IPS-NIHi7 (cell line): Measurements from ENCODE around the gene FZD4.
"Not testable (repeated sequence)": the region's sequence is repeated elsewhere in the genome, so short reads cannot be mapped to it uniquely, and the experiment has no call there.

Experiments used
- DNase-seq: peaks from one replicate; pipeline ENCODE4 v3.0.0; 2012; ENCODE audit warnings: mixed read lengths; ENCODE audit errors: extremely low spot score

Gene FZD4

DNA sequence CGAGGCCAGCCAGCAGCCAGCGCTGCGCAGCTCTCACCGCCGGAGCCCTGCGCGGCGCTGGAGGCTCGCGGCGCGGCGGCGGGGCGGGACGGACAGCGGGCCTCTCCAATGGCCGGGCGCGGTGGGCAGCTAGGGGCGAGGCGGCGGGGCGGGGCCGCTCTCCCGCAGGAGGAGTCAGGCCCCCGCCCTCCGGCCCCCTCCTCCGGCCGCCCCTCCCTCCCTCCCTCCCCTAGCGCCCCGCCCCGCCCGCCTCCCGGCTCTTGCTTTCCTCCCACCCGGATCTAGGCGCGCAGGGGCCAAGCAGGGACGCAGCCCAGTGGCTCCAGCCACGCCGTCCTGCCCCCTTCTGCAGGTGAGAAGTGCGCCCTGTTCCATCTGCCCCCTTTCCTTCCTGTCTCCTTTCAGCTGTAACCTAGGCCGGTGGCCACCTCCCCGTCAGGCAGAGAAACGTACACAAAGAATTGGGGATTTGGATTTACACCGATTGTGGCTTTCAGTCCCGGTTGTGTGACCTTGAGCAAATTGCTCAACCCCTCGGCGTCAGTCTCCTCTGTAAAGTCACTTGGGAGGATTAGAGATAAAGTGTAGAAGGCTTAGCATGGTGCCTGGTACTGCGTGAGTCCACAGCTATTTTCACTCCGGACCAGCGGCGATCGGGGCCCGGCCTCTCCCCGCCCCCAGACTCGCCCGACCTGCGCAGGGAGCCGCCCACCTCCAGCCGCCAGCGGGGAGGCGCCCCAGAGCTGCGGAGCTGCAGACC lies at the start of gene FZD4:
Gene FZD4, minus strand, starts transcription at position 35 of the 760 bp plus-strand sequence. CDS start 310 bp downstream, outside the sequence.
- peak; percentile 97 for DNase-seq

DNA sequence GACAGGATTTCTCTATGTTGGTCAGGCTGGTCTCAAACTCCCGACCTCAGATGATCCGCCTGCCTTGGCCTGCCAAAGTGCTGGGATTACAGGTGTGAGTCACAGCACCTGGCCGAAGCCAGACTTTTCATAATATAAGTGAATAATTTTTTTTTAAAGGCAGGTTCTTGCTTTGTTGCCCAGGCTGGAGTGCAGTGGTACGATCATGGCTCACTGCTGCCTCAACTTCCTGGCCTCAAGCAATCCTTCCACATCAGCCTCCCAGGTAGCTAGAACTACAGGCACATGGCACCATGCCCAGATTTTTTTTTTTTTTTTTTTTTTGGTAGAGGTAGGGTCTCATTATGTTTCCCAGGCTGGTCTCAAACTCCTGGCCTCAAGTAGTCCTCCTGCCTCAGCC lies 49.1 kb upstream of the FZD4 start:
- DNase-seq = not testable (repeated sequence)

DNA sequence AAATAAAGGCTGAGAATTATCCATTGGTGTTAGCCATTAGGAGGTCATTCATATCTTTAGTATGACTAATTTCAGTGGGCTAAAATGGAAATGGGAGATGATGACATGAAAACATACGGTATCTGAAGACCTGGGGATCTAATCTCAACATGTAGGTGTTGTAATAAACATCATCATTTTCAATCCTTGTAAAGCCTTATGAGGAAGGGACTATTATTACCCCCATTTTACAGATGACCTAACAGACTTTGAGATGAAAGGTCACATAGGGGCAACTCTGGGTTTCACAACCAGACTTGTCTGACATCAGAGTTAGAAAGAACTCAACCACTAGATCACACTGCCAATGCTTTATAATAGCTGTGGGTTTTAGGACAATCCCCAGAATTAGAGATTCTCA lies 47.7 kb upstream of the FZD4 start:
- DNase-seq = no peak

DNA sequence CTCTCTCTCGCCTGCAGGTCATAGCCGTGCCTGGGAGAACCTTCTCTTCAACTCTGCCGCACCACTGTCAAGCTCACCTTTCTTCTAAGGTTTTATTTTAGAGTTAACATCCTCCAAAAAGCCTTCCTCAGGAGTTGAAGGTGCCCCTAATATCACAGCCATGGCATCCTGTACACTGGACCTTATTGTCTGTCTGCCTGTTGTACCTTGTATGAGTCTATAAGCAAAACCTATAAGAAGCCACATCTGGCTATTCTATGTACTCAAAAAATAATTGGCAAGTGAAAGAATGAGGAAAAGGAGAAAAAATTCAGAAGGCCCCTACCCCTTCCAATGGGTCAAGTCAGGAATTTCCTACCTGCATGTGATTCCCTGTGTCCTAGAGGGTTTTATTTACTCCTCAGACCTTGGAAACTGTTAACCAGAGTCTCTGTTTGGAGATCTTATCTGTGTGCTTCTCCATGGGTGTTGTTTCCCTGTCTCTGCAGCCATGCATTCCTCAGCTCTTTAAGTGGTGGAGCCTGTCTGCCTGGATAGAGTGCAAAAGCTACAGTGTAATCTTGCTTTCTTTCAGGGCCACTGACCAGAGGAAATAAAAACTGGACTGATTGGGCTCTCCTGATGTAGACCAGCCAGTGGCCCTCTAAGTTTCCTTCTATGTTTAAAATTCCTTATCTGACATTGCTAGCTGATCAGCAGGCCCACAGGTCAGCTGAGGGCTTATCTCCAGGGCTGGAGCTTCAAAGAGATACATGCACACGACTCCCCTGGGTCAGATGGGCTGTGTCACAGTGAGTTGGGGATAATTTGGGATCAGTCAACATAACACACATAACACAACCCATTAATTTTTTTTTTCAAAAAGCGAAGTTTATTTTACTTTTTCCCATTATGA lies 44.9 kb upstream of the FZD4 start:
- peak; percentile 53 for DNase-seq

DNA sequence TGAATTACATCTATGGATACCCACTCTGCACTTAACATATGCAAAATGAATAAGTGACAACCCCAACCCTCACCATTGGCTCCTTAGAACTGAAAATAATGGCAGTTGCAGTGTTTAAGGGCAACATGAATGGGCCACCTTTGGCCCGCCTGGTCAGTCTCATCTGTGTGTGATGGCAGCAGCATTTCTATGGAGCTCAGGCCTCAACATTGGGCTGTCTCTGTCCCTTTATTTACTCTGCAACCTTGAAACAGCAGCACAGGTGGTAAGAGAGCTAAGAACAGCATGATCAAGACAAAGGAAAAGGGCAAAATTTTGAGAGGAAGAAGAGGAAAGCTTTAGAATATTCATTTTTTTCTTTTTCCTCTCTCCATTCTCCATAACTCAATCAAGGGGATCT lies 44.2 kb upstream of the FZD4 start:
- no peak for DNase-seq

DNA sequence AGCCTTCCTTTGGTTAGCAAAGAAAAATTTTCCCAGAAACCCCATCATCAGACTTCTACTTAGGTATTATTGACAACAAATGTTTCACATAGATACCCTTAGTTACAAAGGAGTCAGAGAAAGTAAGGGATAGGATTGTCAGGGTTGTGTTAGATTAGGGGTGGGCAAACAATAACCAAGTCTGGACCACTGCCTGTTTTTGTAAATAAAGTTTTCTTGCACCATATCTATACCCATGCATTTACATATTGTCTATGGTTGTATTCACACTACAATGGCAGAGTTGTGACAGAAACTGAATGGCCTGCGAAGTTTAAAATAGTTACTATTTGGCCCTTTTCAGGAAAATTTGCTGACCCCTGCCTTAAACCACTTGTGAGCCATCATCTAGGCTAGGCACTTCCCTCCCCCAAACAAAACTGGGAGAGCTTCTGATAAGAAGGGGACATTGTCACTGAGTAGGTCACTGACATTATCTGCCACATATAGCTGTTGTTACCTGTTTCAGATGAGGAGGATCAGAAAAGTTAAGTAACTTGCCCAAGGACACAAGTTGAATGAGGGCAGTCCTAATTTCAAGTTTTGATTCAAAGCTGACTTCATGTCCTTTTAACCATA lies 41.9 kb upstream of the FZD4 start:
- no peak for DNase-seq

DNA sequence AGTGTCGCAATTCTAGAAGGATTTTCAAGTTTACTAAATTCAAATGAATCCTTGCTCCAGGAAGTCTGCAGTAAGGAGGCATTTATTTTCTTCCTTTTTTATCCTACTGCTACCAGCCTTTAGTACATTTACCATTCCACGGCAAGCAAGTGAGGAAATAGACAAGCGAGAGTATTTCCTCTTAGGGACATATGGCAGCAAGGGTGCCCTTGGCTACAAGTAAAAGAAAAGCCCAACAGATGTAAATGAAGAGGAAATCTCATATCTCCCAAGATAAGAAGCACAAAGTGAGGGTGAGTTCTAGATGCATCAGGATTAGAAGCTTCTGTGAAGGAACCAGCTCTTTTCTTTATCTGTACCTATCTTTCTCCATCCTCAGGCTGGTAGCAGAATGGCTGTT lies 37.8 kb upstream of the FZD4 start:
- DNase-seq = no peak

DNA sequence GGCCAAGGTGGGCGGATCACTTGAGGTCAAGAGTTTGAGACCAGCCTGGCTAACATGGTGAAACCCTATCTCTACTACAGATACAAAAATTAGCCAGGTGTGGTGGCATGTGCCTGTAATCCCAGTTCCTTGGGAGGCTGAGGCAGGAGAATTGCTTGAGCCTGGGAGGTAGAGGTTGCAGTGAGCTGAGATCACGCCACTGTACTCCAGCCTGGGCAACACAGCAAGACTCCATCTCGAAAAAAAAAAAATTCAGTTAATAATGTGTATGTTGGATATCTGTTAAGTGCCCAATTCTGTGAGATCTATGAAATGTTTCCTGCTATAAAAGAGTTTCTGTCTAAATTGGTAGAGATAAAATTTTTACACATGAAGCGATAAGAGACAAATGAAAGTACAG lies 37.1 kb upstream of the FZD4 start:
- not testable (repeated sequence) for DNase-seq

DNA sequence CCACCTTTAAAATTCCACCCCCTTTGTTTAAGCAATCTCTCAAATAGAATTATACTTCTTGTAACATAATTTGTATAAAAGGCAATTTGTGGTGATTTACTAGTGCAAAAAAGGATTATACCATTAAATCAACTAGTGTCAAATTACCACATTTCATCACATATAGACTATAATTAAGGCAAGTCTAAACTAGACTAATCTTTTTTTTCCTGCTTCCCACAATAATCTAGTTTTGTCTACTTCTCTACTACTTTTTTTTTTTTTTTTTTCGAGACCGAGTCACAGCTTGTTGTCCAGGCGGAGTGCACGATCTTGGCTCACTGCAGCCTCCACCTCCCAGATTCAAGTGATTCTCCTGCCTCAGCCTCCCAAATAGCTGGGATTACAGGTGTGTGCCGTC lies 36.1 kb upstream of the FZD4 start:
- DNase-seq = no peak

DNA sequence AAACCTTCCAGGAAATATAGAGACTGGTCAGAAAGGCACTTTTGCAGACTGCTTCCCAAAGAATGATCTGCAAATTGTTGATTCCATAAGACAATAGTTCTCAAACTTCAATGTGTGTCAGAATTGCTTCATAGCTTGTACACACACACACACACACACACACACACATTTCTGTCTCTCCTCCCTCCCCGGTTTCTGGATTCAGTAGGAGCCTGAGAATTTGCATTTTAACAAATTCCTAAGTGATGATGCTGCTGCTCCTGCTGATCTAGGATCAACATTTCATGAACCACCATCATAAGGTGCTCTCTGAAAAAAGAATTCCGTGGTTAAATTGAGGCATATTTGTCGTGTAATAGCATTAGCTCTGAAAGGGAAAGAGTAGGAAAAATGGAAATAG lies 35.3 kb upstream of the FZD4 start:
- DNase-seq = peak; percentile 60

DNA sequence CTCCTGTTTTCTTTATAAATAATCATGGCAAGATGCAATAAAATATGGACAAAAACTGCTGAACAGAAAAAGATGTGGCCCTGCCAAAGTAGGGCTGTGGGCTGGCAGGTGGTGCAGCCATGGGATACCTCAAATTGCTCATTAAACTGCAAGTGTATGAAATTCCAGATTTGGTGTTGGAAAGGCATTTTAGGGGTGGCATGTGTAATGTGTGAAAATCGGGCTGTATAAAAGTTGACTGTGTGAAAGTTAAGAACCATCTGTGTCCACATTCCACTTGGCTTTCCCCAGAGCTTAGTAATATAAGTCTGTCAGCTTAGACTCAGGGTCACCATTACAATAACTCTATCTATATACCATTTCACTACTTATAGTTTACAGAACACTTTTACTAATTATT lies 34.8 kb upstream of the FZD4 start:
- DNase-seq = no peak

DNA sequence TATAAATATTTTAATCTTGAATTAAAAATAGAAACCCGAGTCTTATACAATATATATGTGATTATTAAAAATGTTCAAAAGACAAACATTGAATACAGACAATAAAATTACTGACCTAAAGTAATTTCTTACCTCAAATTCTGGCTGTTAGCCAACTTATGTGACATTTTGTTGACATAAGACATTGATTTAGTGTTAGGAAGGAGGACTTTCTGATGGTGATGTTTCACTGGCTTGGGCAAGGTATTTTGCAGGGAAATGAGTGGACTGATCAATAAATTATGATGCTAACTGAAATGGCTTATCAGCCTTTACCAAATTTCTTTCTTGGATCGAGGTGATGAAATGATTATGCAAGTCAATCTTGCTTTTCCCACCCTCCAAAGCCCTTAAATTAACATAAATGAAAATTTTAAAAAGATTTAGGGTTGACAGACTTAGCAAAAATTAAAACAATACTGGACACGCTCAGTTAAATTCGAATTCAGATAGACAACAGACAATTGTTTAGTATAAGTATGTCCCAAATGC lies 33.2 kb upstream of the FZD4 start:
- no peak for DNase-seq

DNA sequence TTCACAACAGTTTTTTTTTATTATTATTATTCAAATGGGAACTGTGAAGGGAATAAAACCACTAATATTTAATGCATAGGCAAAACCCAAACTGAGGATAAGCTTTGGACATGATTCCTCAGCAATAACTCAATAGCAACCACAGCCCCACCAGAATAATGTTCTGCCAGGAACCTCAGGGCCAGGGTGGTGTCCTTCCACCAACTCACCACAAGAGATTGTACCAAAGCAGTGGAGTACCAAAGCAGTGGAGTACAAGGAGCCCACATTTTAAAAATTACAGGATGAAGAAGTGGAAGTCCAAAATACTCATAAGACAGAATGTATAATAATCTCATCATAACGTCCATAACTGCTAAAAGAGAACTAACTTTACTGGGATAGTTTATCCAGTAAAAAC lies 32.5 kb upstream of the FZD4 start:
- no peak for DNase-seq

DNA sequence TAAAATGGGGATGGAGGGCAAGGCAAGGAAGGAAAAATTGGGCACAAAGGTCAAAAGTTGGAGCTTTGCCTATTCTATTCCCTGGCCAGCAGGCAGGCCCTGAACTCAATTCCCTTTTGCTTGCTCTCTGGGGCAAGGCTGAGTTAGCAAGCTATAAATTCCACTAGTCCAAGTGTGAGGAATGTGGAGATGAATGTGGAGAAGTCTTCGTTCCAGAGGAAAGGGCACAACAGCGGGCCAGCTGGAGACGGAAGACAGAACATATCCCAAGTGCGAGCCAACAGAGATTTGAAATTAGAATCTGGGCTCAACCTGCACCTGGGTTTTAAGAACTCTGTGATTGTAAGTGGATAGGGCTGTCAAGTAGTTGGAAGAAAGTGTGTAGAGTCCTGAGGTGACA lies 29.5 kb upstream of the FZD4 start:
- DNase-seq = no peak

DNA sequence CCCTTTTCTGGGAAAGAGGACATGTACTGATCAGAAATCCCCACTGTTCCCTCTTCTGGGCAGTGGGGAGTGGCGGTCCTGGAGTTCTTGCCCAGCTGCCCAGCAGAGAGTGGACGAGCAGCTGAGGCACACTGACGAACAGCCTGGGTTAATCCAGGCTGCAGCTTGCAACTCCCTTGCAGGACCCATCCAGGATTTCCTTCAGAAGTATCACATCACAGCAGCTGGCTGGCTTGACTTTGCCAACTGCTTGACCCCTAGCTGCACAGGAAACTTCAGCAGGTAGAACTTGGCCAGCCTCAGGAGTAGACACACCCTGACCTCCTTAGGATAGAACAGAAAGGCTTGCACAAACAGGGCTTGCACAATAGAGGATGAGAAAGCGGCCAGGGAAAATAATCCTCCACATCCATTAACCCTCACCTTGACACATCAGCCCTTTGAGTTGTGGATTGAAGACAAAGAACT lies 27.9 kb upstream of the FZD4 start:
- no peak for DNase-seq

DNA sequence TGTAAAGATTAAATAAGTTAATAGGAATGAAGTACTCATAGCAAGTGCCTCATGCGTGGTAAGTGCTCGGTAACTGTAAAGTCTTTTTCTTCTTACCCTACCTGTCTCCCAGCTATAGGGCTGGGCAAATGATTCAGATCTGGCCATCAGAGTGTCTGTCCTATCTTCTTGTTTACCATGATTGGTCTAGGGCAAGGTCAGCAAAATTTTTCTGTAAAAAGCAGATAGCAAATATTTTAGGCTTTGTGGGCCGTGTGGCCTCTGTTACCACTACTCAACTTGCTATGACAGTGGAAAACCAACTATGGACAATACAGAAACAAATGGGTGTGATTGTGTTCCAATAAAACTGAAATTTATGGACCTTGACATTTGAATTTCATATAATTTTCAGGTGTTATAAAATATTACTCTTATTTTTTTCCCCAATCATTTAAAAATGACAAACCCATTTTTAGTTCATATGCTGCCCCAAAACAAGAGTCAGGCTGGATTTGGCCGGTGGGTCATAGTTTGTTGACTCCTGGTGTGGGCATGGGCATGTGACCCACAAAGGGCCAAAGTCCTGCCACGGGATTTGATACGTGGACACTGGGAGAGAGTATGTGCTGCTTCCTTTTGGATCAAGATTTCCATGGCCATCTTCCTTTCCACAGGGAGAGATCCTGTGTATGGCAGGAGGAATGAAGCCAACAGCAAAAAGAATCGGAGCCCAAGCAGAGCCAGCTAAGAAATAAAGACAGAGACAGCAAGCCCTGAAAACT lies 26.8 kb upstream of the FZD4 start:
- DNase-seq = no peak

DNA sequence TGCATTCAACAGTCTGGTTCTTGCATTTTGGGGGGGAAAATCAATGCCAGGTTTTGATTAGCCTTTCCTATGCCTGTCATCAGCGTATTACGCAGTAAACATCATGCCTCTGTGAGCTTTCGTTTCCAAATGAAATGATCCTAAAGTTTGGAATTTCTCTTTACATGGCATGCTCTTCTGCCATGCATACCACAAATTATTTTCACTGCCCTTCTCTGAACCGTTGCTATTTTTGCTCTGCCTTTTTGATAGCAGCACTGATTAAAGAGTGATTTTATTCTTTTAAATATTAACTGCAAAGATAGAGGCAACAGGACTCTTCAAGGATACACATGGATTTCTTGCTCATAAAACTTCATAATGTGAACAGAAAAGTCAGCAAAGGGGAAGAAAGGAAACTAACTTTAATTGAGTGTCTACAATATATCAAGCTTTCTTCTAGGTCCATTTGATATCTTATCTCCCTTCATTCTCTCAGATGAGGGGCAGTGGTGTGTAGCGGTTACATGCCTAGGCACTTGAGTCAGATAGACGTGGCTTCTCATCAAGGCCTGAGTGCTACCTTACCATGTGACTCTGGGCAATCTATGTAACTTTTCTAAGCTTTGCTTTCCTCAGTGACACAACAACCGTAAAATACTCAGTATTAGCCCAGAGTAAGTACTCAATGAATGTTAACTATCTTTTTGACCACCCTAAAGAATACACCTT lies 25.0 kb upstream of the FZD4 start:
- DNase-seq = no peak

DNA sequence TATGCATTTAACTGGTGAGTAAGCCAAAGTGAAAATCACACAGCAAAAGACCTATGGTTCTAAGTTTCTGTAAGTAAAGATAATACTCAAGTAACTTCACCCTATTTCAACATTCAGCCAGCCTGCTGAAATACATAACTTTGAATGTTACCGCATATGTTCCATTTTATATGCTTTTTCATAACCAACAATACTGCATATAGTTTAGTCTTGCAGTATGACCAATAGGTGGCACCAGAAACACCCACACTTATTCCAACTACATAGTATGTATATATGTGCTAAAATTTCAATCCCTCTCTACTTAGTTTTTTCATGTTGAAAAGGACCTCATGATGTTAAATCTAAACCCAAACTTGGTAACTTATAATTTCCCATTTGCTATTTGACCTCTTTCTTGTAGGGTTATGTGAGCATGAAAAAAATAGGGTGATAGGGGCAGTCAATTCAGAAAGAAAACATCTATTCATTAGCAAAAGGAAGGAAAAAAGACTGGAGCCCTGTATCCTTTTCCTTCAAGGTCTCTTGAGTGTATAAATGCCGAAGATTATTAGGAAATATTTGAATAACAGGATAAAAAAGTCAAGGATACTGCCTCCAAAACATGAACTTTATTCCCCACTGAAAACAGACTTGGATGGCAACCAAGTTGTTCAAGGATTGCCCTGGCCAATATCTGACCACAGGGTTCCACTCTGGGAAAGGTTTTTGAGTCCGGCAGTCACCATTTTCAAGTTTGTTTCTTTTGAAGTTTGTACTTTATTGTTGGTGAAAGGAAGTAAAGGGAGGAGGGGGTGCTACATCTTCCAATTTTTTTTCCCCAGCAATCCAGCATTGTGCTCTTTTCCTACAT lies 23.8 kb upstream of the FZD4 start:
- no peak for DNase-seq

DNA sequence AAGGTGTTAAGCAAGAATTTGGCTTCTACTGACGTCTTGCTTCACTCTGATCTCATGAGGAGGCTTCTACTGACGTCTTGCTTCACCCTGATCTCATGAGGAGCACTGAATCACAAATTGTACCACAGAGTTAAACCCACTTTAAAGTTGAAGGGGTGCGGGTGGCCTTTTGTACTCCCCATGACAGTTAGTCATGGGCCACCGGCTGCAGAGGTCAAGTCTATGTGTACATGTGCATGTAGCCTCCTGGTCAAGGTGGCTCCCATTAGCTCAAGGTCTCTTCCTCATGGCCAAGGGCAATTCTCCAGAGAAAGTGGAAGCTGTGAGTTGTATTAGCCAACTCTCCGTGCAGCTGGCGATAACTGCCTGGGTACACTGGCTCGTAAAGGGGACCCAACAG lies 23.1 kb upstream of the FZD4 start:
- DNase-seq = no peak
